HK-2 (cell line): ENCODE data around the gene PCDHA5.
"Not testable (repeated sequence)": the region's sequence is repeated elsewhere in the genome, so short reads cannot be mapped to it uniquely, and the experiment has no call there.

ENCODE experiments used
- DNase-seq: peaks from one replicate; pipeline ENCODE4 v3.0.0-alpha.2; 2018; ENCODE audit not compliant: unreplicated experiment

The PCDHA5 gene

DNA sequence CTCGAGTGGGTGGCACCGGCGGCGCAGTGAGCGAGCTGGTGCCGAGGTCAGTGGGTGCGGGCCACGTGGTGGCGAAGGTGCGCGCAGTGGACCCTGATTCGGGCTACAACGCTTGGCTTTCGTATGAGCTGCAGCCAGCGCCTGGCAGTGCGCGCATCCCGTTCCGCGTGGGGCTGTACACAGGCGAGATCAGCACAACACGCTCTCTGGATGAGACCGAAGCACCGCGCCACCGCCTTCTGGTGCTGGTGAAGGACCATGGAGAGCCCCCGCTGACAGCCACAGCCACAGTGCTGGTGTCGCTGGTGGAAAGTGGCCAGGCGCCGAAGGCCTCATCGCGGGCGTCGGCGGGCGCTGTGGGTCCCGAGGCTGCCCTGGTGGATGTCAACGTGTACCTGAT lies 2.1 kb downstream of the PCDHA5 start:
- DNase-seq = no peak

DNA sequence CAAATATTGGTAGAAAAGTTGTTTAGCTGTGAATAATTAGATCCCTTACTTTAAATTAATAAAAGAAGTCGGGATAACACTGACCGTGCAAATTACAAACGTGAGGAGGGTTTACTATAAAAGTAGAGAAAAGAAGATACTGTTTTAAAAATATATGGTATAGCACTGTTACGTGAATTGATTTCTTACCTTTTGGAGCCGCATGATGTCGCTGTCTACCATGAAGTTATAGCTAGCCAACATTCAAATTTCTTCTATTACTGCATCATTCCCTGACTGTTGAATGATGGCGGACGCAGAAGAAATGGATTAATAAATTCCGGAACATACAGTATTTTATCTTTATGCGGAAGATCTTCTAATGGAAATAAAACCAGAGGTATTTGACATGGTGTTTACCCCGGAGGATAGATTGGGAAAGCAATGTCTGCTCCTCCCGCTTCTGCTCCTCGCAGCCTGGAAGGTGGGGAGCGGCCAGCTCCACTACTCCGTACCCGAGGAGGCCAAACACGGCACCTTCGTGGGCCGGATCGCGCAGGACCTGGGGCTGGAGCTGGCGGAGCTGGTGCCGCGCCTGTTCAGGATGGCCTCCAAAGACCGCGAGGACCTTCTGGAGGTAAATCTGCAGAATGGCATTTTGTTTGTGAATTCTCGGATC lies 6.4 kb downstream of the PCDHA5 start, which contains the start of gene PCDHA6:
TSS of gene PCDHA6 (plus strand) at position 257 of the 658 bp plus-strand sequence. CDS start at position 389, 132 bp downstream.
- no peak for DNase-seq

DNA sequence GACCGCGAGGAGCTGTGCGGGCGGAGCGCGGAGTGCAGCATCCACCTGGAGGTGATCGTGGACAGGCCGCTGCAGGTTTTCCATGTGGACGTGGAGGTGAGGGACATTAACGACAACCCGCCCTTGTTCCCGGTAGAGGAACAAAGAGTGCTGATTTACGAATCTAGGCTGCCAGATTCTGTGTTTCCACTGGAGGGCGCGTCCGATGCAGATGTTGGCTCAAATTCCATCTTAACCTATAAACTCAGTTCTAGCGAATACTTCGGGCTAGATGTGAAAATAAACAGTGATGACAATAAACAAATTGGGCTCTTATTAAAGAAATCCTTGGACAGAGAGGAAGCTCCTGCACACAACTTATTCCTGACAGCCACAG lies 6.9 kb downstream of the PCDHA5 start:
- DNase-seq = no peak

DNA sequence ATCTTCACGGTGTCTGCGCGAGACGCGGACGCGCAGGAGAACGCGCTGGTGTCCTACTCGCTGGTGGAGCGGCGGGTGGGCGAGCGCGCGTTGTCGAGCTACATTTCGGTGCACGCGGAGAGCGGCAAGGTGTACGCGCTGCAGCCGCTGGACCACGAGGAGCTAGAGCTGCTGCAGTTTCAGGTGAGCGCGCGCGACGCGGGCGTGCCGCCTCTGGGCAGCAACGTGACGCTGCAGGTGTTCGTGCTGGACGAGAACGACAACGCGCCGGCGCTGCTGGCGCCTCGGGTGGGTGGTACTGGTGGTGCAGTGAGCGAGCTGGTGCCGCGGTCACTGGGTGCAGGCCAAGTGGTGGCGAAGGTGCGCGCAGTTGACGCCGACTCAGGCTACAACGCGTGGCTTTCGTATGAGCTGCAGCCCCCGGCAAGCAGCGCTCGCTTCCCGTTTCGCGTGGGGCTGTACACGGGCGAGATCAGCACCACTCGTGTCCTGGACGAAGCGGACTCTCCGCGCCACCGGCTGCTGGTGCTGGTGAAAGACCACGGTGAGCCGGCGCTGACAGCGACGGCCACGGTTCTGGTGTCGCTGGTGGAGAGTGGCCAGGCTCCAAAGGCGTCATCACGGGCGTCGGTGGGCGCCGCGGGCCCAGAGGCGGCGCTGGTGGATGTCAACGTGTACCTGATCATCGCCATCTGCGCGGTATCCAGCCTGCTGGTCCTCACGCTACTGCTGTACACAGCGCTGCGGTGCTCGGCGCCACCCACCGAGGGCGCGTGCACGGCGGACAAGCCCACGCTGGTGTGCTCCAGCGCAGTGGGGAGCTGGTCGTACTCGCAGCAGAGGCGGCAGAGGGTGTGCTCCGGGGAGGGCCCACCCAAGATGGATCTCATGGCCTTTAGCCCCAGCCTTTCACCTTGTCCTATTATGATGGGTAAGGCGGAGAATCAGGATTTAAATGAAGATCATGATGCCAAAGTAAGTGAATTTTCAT lies 8.4 kb downstream of the PCDHA5 start:
- DNase-seq = not testable (repeated sequence)

DNA sequence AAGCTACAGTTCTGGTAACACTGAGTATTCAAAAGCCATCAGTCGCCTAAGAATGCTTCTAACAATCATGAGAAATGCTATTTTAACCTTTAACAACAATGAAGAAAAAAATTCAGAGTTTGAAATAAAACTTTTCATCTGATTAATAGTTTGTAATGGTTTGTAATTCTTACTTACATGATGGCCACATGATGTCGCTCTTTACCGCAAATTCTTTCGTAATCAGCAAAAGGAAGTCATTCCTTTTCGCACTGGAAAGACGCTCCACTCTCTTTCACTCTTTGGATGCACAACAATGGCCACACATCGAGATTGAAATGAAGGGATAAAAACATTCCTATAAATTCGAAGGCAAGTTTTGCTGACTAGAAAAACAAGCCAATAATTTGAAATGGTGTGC lies 12.6 kb downstream of the PCDHA5 start, which contains the start of gene PCDHA7:
TSS of gene PCDHA7 (plus strand) at position 277 of the 400 bp plus-strand sequence. CDS start at position 392, 115 bp downstream.
- DNase-seq = no peak

DNA sequence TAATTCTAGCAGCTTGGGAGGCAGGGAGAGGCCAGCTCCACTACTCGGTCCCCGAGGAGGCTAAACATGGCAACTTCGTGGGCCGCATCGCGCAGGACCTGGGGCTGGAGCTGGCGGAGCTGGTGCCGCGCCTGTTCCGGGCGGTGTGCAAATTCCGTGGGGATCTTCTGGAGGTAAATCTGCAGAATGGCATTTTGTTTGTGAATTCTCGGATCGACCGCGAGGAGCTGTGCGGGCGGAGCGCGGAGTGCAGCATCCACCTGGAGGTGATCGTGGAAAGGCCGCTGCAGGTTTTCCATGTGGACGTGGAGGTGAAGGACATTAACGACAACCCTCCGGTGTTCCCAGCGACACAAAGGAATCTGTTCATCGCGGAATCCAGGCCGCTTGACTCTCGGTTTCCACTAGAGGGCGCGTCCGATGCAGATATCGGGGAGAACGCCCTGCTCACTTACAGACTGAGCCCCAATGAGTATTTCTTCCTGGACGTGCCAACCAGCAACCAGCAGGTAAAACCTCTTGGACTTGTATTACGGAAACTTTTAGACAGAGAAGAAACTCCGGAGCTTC lies 13.1 kb downstream of the PCDHA5 start:
- DNase-seq = not testable (repeated sequence)

DNA sequence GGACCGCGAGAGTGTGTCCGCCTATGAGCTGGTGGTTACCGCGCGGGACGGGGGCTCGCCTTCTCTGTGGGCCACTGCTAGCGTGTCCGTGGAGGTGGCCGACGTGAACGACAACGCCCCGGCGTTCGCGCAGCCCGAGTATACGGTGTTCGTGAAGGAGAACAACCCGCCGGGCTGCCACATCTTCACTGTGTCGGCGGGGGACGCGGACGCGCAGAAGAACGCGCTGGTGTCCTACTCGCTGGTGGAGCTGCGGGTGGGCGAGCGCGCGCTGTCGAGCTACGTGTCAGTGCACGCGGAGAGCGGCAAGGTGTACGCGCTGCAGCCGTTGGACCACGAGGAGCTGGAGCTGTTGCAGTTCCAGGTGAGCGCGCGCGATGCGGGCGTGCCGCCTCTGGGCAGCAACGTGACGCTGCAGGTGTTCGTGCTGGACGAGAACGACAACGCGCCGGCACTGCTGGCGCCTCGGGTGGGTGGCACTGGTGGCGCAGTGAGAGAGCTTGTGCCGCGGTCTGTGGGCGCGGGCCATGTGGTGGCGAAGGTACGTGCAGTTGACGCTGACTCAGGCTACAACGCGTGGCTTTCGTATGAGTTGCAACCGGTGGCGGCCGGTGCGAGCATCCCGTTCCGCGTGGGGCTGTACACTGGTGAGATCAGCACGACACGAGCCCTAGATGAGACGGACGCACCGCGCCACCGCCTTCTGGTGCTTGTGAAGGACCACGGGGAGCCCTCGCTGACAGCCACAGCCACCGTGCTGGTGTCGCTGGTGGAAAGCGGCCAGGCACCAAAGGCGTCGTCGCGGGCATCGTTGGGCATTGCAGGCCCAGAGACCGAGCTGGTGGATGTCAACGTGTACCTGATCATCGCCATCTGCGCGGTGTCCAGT lies 14.5 kb downstream of the PCDHA5 start:
- no peak for DNase-seq

DNA sequence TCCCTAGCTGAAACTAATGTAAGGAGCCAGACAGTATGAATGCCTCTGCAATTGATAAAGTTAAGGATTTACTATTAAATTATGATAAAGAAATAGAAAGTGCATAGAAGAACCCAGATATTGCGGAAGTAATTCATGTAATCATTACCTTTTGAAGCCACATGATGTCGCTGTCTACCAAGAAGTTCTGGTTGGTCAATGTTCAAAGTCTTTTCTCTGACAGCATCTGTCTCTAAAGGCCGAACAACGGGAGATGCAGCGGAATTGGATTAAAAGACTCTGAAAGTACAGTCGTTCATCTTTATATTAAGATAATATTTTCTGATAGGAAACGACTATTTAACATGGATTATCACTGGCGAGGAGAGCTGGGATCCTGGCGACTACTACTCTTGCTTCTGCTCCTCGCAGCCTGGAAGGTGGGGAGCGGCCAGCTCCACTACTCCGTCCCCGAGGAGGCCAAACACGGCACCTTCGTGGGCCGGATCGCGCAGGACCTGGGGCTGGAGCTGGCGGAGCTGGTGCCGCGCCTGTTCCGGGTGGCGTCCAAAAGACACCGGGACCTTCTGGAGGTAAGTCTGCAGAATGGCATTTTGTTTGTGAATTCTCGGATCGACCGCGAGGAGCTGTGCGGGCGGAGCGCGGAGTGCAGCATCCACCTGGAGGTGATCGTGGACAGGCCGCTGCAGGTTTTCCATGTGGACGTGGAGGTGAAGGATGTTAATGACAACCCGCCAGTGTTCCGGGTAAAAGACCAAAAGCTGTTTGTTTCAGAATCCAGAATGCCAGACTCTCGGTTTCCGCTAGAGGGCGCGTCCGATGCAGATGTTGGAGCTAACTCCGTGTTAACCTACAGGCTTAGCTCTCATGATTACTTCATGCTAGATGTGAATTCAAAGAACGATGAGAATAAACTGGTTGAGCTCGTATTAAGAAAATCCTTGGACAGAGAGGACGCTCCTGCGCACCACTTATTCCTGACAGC lies 19.9 kb downstream of the PCDHA5 start, which contains the start of gene PCDHA8:
TSS of gene PCDHA8 (plus strand) at position 210 of the 985 bp plus-strand sequence. CDS start at position 345, 135 bp downstream.
- DNase-seq = no peak

DNA sequence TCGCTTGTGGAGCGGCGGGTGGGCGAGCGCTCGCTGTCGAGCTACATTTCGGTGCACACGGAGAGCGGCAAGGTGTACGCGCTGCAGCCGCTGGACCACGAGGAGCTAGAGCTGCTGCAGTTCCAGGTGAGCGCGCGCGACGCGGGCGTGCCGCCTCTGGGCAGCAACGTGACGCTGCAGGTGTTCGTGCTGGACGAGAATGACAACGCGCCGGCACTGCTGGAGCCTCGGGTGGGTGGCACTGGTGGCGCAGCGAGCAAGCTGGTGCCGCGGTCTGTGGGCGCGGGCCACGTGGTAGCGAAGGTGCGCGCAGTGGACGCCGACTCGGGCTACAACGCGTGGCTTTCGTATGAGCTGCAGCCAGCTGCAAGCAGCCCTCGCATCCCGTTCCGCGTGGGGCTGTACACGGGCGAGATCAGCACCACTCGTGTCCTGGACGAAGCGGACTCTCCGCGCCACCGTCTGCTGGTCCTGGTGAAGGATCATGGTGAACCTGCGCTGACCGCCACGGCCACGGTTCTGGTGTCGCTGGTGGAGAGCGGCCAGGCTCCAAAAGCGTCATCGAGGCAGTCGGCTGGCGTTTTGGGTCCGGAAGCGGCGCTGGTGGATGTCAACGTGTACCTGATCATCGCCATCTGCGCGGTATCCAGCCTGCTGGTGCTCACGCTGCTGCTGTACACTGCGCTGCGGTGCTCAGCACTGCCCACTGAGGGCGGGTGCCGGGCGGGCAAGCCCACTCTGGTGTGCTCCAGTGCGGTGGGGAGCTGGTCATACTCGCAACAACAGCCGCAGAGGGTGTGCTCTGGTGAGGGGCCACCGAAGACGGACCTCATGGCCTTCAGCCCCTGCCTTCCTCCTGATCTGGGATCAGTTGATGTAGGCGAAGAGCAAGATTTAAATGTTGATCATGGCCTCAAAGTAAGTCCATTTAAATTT lies 21.7 kb downstream of the PCDHA5 start:
- DNase-seq = no peak

DNA sequence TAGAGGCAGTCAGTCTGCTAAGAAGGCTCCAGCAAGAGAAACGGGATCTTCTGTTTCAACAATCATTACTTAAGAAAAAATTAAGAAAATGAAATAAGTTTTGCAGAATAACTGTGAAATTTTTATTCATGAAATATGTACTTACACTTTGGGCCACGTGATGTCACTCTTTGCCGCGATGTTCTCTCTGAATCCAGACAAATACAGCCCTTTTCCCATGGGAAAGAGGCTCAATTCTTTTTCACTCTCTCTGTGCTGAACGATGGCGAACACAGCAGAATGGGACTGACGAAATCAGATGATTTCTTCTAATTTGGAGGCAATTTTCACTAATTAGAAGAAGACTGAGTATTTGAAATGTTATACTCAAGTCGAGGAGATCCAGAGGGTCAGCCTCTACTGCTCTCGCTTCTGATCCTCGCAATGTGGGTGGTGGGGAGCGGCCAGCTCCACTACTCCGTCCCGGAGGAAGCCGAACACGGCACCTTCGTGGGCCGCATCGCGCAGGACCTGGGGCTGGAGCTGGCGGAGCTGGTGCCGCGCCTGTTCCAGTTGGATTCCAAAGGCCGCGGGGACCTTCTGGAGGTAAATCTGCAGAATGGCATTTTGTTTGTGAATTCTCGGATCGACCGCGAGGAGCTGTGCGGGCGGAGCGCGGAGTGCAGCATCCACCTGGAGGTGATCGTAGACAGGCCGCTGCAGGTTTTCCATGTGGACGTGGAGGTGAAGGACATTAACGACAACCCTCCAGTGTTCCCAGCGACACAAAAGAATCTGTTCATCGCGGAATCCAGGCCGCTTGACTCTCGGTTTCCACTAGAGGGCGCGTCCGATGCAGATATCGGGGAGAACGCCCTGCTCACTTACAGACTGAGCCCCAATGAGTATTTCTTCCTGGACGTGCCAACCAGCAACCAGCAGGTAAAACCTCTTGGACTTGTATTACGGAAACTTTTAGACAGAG lies 27.0 kb downstream of the PCDHA5 start, which contains the start of gene PCDHA9:
TSS of gene PCDHA9 (plus strand) at position 244 of the 964 bp plus-strand sequence. CDS start at position 358, 114 bp downstream.
- not testable (repeated sequence) for DNase-seq

DNA sequence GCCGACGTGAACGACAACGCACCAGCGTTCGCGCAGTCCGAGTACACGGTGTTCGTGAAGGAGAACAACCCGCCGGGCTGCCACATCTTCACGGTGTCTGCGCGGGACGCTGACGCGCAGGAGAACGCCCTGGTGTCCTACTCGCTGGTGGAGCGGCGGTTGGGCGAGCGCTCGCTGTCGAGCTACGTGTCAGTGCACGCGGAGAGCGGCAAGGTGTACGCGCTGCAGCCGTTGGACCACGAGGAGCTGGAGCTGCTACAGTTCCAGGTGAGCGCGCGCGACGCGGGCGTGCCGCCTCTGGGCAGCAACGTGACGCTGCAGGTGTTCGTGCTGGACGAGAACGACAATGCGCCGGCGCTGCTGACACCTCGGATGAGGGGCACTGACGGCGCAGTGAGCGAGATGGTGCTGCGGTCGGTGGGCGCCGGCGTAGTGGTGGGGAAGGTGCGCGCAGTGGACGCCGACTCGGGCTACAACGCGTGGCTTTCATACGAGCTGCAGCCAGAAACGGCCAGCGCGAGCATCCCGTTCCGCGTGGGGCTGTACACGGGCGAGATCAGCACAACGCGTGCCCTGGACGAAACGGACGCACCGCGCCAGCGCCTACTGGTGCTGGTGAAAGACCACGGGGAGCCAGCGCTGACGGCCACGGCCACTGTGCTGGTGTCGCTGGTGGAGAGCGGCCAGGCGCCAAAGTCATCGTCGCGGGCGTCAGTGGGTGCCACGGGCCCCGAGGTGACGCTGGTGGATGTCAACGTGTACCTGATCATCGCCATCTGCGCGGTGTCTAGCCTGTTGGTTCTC lies 28.6 kb downstream of the PCDHA5 start:
- not testable (repeated sequence) for DNase-seq

DNA sequence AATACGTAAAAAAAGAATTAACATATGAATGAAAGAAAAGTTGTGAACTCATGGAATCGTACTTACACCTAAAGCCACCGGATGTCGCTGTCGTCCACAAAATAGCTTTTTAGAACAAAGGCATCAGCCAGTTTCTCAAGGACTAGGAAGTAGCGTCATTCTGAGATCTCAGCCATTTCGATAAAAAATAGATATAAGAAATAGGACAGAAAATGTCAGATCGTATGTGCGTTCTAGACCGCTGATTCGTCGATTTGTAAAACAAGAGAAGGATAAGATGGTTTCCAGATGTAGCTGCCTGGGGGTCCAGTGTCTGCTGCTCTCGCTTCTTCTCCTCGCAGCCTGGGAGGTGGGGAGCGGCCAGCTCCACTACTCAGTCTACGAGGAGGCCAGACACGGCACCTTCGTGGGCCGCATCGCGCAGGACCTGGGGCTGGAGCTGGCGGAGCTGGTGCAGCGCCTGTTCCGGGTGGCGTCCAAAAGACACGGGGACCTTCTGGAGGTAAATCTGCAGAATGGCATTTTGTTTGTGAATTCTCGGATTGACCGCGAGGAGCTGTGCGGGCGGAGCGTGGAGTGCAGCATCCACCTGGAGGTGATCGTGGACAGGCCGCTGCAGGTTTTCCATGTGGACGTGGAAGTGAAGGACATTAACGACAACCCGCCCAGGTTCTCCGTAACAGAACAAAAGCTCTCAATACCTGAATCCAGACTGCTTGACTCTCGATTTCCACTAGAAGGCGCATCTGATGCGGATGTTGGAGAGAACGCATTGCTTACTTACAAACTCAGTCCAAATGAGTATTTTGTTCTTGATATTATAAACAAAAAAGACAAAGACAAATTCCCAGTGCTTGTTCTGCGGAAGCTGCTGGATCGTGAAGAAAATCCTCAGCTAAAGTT lies 34.6 kb downstream of the PCDHA5 start, which contains the start of gene PCDHA10:
TSS of gene PCDHA10 (plus strand) at position 126 of the 903 bp plus-strand sequence. CDS start at position 278, 152 bp downstream.
- no peak for DNase-seq

DNA sequence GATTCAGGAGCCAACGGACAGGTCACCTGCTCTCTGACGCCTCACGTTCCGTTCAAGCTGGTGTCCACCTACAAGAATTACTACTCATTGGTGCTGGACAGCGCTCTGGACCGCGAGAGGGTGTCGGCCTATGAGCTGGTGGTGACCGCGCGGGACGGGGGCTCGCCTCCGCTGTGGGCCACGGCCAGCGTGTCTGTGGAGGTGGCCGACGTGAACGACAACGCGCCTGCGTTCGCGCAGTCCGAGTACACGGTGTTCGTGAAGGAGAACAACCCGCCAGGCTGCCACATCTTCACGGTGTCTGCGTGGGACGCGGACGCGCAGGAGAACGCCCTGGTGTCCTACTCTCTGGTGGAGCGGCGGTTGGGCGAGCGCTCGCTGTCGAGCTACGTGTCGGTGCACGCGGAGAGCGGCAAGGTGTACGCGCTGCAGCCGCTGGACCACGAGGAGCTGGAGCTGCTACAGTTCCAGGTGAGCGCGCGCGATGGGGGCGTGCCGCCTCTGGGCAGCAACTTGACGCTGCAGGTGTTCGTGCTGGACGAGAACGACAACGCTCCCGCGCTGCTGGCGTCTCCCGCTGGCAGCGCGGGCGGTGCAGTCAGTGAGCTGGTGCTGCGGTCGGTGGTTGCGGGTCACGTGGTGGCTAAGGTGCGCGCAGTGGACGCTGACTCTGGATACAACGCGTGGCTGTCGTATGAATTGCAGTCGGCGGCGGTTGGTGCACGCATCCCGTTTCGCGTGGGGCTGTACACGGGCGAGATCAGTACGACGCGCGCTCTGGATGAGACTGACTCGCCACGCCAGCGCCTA lies 36.0 kb downstream of the PCDHA5 start:
- DNase-seq = no peak

DNA sequence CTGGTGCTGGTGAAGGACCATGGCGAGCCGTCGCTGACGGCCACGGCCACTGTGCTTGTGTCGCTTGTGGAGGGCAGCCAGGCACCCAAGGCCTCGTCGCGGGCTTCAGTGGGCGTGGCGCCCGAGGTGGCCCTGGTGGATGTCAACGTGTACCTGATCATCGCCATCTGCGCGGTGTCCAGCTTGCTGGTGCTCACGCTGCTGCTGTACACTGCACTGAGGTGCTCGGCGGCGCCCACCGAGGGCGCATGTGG lies 36.5 kb downstream of the PCDHA5 start:
- DNase-seq = no peak
